Activated effector memory CD4-positive, alpha-beta T cell treated with Interleukin-2 at 50 U/mL for 16 hours (primary cell): Measurements from ENCODE around the gene RGS7.
"Not testable (repeated sequence)": the region's sequence is repeated elsewhere in the genome, so short reads cannot be mapped to it uniquely, and the experiment has no call there.

Experiments
- DNase-seq: peaks from one replicate; pipeline ENCODE4 v3.0.0-alpha.2; 2020

RGS7 gene

GRCh38 chr1:240763095-240763494 lies 593.9 kb downstream of the RGS7 start:
- DNase-seq = not testable (repeated sequence)

GRCh38 chr1:240762471-240762987 lies 594.5 kb downstream of the RGS7 start:
- not testable (repeated sequence) for DNase-seq

GRCh38 chr1:240758777-240759176 lies 598.2 kb downstream of the RGS7 start:
- not testable (repeated sequence) for DNase-seq

- no peak for DNase-seq
Measured at GRCh38 chr1:240758296-240758695, 598.7 kb downstream of the RGS7 start.

- no peak for DNase-seq
Measured at GRCh38 chr1:240747907-240748306, 609.1 kb downstream of the RGS7 start.

GRCh38 chr1:240743705-240744104 lies 613.3 kb downstream of the RGS7 start:
- DNase-seq = no peak

GRCh38 chr1:240739754-240740153 lies 617.3 kb downstream of the RGS7 start:
- no peak for DNase-seq

- no peak for DNase-seq
Measured at GRCh38 chr1:240739139-240739538, 617.9 kb downstream of the RGS7 start.

GRCh38 chr1:240737766-240738265 lies 619.2 kb downstream of the RGS7 start:
- DNase-seq = no peak

- no peak for DNase-seq
Measured at GRCh38 chr1:240737298-240737697, 619.7 kb downstream of the RGS7 start.

GRCh38 chr1:240734705-240735104 lies 622.3 kb downstream of the RGS7 start:
- not testable (repeated sequence) for DNase-seq

- DNase-seq = no peak
Measured at GRCh38 chr1:240734001-240734400, 623.0 kb downstream of the RGS7 start.

GRCh38 chr1:240732390-240732789 lies 624.6 kb downstream of the RGS7 start:
- no peak for DNase-seq
